NCI-H524 treated with DMSO at 0.1 percent for 48 hours (cell line): ENCODE results near the gene NFKBIE.
A peak's percentile ranks its signal among the peaks of the same experiment; 100 is the strongest.
"Not testable (repeated sequence)": the region's sequence is repeated elsewhere in the genome, so short reads cannot be mapped to it uniquely, and the experiment has no call there.

Experiments
- DNase-seq: peaks from one replicate; lab custom pipeline; 2025; lab: John Stamatoyannopoulos, UW

Gene NFKBIE

GRCh38 chr6:44245912-44246662 is 19.3 kb downstream of the NFKBIE start:
- DNase-seq: no peak

GRCh38 chr6:44245391-44245911 is 19.9 kb downstream of the NFKBIE start:
- no peak for DNase-seq

- DNase-seq: no peak
Measured at GRCh38 chr6:44243345-44243744, 22.0 kb downstream of the NFKBIE start.

- DNase-seq: no peak
Measured at GRCh38 chr6:44238687-44239350, 26.5 kb downstream of the NFKBIE start.

DNA sequence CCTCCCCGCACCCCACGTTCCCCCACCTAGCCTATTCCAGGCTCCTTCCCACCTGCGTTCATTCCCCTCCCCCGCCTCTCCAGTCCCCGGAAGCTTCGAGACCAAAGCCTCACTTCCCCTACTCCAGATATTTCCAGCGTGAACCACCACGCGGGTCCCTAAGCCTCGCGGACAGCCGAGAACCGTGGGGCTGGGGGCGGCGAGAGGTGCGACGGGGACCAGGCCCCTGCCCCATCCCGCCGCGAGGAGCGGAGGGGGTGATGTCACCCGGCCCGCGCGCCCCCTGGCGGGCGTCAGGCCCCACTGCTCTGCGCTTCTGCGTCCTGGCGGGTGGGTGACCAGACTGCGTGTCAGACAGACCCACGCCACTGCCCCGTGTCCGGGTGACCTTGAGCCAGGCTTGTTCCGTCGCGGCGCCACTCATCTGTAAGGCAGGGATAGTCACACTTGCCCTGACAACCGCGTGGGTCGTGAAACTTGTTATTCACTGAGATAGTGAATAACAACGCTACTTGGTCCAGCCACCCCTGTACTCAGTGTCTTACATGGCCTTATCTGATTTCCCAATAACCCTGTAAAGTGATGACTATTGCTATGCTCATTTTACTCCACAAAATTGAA is 27.4 kb downstream of the NFKBIE start:
- DNase-seq: no peak

DNA sequence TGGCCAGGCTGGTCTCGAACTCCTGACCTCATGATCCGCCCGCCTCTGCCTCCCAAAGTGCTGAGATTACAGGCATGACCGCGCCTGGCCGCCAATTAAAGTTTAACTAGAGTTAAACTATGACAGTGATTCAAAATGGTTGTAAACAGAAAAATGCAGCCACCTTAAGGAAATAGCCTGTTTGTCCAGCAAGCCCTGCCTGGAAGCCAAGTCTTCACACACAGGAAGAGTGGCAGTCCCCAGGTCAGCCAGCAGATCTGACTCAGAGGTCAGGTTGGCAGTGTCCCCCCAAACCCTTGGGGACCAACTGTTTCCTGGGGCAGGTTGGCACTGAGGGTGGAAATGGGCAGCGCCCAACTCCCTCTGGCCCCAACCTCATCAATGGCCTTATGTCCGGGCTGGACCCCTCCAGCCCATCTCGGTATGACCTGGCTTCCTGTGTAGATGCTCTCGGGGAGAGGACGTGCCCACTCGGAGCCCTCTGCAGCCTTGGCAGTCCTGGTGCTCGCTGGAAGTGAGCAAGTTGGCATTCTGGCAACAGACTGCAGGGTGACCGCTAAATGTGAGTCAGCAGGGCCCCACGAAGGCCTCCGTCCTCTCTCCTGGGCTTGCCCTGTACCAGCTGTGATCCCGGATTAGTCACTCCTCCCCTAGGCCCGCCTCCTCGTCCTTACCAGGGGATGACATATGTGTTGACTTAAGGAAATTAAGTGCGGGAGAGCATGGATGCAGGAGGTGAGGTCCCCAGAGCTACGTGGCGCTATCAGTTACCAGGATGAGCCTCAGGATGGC is 28.1 kb downstream of the NFKBIE start:
- peak; percentile 88 for DNase-seq

- no peak for DNase-seq
Measured at GRCh38 chr6:44235891-44236516, 29.3 kb downstream of the NFKBIE start.

DNA sequence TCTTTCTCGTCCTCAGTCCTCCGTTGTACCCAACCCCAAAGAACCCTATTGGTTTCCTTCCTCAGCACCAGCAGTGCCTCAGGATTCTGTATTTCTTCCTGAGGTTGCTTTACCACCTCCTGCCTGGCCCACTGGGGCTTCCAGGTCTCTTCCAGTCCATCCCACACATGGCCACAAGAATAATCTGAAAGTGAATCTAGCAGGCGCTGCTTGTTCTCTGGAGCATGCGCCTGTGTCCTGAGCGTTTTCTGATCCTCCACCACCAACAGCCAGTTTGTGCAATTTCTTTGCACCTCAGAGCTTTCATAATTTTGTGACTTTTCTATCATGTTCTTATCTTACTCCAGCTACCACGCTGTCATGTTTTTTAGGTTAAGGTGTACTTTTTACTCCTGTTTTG is 30.1 kb downstream of the NFKBIE start:
- no peak for DNase-seq

GRCh38 chr6:44234101-44235025 is 31.0 kb downstream of the NFKBIE start:
- no peak for DNase-seq

- no peak for DNase-seq
Measured at GRCh38 chr6:44233567-44234100, 31.7 kb downstream of the NFKBIE start.

DNA sequence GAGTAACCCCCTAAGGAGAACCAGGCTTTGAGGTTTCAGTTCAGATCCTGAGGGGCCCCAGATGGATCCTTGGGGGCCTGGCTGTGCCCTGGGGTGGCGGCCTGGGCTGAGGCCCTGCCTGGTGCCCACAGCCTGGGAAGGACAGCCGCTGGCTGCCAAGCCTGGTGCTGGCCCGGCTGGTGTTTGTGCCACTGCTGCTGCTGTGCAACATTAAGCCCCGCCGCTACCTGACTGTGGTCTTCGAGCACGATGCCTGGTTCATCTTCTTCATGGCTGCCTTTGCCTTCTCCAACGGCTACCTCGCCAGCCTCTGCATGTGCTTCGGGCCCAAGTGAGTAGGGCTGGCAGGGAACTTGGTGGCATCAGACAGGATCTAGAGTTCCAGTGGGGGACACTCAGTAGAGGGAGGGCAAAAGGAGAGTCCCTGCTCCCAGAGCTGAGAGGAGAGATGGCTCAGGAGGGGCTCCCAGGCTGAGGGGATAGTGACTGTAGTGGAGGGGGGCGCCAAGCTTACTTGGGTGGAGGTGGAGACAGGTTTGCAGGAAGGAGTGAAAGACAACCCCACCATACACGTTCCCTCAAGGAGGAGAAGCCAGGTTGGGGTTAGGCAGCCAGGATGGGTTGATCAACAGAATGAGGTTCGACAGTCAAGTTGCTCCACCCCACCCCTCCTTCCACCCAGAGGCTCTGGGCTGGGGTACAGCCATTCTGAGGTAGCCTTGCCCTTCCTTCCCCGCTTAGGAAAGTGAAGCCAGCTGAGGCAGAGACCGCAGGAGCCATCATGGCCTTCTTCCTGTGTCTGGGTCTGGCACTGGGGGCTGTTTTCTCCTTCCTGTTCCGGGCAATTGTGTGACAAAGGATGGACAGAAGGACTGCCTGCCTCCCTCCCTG is 32.4 kb downstream of the NFKBIE start:
- no peak for DNase-seq

DNA sequence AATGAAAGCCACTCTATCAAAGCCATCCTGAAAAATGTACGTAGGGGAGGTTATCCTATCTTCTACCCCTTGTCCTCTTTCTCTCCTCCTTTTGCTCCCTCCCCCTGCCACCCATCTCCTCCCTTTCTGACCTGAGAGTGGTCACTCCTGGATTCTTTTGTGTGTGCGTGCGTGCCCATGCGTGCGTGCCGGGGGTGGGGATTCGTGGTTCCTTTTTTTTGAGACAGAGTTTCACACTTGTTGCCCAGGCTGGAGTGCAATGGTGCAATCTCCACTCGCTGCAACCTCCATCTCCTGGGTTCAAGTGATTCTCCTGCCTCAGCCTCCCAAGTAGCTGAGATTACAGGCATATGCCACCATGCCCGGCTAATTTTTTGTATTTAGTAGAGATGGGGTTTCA is 33.9 kb downstream of the NFKBIE start:
- DNase-seq: not testable (repeated sequence)

DNA sequence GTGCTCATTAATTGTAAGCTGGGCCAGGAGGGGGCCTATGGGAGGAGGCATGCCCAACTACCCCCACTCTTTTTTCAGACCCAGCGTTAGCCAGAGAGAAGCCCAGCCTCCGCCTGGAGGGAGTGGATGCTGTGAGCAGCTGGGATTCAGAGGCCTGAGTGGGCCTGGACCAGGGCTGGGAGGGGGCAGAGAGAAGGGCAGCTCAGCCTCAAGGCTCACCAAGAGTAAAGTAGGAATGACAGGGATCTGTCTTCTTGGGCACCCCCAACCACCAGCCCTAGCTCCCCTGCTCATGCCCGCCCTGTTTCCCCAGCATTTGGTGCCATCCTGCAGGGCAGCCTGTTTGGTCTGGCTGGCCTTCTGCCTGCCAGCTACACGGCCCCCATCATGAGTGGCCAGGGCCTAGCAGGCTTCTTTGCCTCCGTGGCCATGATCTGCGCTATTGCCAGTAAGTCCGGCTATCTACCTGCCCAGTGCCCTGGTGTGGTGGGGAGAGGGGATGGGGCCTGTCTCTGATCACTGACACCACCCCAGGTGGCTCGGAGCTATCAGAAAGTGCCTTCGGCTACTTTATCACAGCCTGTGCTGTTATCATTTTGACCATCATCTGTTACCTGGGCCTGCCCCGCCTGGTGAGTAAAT is 35.2 kb downstream of the NFKBIE start:
- DNase-seq: no peak

DNA sequence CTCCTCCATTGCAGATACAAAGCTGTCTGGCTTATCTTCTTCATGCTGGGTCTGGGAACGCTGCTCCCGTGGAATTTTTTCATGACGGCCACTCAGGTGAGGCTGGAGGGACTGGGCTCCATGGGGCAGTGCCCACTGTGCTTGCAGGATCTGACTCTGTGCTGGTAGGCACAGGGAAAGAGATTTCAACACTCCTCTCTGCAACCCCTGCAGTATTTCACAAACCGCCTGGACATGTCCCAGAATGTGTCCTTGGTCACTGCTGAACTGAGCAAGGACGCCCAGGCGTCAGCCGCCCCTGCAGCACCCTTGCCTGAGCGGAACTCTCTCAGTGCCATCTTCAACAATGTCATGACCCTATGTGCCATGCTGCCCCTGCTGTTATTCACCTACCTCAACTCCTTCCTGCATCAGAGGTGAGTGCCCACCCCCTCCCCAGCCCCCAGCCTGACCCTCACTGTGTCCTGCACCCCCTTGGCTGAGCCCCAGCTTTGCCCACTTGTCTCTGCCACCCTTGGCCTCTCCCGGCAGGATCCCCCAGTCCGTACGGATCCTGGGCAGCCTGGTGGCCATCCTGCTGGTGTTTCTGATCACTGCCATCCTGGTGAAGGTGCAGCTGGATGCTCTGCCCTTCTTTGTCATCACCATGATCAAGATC is 35.8 kb downstream of the NFKBIE start:
- no peak for DNase-seq

DNA sequence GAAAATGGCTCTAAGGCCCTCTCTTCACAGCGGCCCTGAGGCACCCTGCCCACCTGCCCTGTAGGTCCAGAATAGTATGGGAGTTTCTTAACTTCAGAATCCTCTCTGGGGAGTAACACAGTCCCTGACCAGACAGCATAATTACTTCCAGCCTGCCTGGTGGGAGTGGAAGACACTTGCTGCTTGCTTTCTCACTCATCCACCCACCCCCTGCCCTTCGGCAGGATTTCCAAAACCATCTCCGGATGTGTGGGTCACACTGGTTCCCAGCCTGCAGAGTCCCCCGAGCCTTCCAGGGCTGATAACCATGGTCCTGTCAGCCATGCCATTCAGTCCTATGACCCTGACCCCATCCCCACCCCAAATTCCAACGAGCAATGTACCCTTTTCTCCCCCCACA is 36.5 kb downstream of the NFKBIE start:
- DNase-seq: no peak

DNA sequence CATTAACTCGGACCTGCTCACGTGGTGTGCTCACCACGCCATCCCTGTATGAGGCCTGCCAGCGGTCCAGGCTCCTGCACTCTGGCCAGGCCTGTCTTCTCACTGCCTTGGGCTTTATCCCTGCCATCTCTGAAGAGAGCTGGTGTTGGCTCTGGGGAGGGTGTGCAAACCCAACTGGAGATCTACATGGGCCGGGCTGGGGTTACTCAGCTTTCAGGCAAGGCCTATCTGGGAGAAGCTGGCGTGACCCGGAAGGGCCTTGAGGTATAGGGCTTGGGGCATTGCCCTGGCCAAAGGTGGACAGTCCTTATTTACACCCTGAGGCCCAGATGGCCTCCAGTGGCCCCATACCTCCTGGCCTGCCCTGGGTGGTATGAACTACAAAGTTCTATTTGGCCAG is 36.9 kb downstream of the NFKBIE start:
- no peak for DNase-seq

- no peak for DNase-seq
Measured at GRCh38 chr6:44228031-44228430, 37.3 kb downstream of the NFKBIE start.

DNA sequence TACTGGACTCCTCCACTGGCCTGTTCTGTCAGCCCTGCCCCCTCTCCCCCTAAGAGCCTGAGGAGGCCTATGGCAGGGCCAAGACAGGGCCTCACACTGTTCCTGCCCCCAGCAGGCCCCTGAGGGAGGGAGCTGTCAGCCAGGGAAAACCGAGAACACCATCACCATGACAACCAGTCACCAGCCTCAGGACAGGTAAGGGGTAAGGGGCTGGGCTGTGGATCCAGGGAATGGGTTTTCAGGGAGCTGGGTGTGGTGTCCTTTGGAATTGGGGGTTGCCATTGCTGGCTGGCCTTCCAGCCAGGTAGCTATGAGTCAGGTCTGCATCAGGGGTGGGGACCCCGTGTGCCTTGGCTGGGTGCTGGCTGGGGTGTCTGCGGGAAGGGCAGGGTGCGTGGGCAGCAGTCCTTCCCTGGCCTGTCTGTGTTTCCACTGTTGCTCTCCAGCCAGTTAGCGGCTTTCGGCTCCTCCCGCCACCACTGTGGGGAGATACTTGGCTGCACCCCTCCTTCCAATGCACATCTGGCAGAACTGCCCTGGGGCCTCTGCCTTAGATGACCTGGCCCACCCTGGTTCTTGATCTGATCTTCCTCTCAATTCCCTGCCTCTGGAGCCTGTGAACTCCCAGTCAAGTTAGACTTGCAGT is 38.1 kb downstream of the NFKBIE start:
- no peak for DNase-seq
